HuH-7 (cell line): ENCODE results near the gene ZFP36L1.

ENCODE experiments used
- DNase-seq: peaks from one replicate; pipeline ENCODE4 v3.0.0; 2011; ENCODE audit warnings: low spot score

Gene ZFP36L1

GRCh38 chr14:68792979-68793733 lies at the start of gene ZFP36L1:
ZFP36L1 (minus strand) TSS chr14:68793067; CDS start chr14:68792938, 129 bp downstream.
- DNase-seq, result peak; percentile 89

- DNase-seq, result no peak
Measured at GRCh38 chr14:68842298-68842697, 49.4 kb upstream of the ZFP36L1 start.

- no peak for DNase-seq
Measured at GRCh38 chr14:68841016-68841809, 48.3 kb upstream of the ZFP36L1 start.

GRCh38 chr14:68840454-68840853 lies 47.6 kb upstream of the ZFP36L1 start:
- no peak for DNase-seq

GRCh38 chr14:68836082-68836481 lies 43.2 kb upstream of the ZFP36L1 start:
- DNase-seq, result no peak

GRCh38 chr14:68834816-68835215 lies 41.9 kb upstream of the ZFP36L1 start:
- DNase-seq, result no peak

GRCh38 chr14:68828698-68829097 lies 35.8 kb upstream of the ZFP36L1 start:
- no peak for DNase-seq

GRCh38 chr14:68825729-68826128 lies 32.9 kb upstream of the ZFP36L1 start:
- DNase-seq, result no peak

- DNase-seq, result peak; percentile 86
Measured at GRCh38 chr14:68824517-68825347, 31.9 kb upstream of the ZFP36L1 start.

GRCh38 chr14:68824207-68824516 lies 31.3 kb upstream of the ZFP36L1 start:
- DNase-seq, result no peak

- no peak for DNase-seq
Measured at GRCh38 chr14:68823434-68824206, 30.8 kb upstream of the ZFP36L1 start.

- no peak for DNase-seq
Measured at GRCh38 chr14:68822926-68823325, 30.1 kb upstream of the ZFP36L1 start.

- DNase-seq, result no peak
Measured at GRCh38 chr14:68822132-68822651, 29.3 kb upstream of the ZFP36L1 start.

GRCh38 chr14:68820999-68821683 lies 28.3 kb upstream of the ZFP36L1 start:
- DNase-seq, result no peak

GRCh38 chr14:68820536-68820935 lies 27.7 kb upstream of the ZFP36L1 start:
- no peak for DNase-seq

GRCh38 chr14:68820119-68820518 lies 27.3 kb upstream of the ZFP36L1 start:
- no peak for DNase-seq

GRCh38 chr14:68819260-68819691 lies 26.4 kb upstream of the ZFP36L1 start:
- no peak for DNase-seq

- DNase-seq, result no peak
Measured at GRCh38 chr14:68817506-68818212, 24.8 kb upstream of the ZFP36L1 start.

GRCh38 chr14:68816943-68817430 lies 24.1 kb upstream of the ZFP36L1 start:
- DNase-seq, result no peak
